Measurements from ENCODE around the gene RRP1. TPM values are rescaled to one million over a fixed set of nuclear protein-coding genes. Genes with fewer than 3 reads are reported as not detected.
"Not testable (repeated sequence)": the region's sequence is repeated elsewhere in the genome, so short reads cannot be mapped to it uniquely, and the experiment has no call there.

RRP1 gene
- total RNA-seq, 1 donor = 10.0 TPM

- no peak overlapping the region for H3K4me3 ChIP-seq (ENCODE audit: low read length)
- H3K4me1 ChIP-seq (ENCODE audit: insufficient read depth, low read length) = peaks cover 4% of the 10 kb centered on the region
- H3K9me3 ChIP-seq (ENCODE audit: low read depth, low read length) = no peaks in the 10 kb centered on the region
- no peaks in the 10 kb centered on the region for H3K27me3 ChIP-seq (ENCODE audit: insufficient read depth, low read length)
Measured at GRCh38 chr21:43825242-43825935, 36.0 kb downstream of the RRP1 start.

GRCh38 chr21:43825936-43826622, 36.7 kb downstream of the RRP1 start:
- H3K4me1 ChIP-seq (ENCODE audit: insufficient read depth, low read length) = no peaks in the 10 kb centered on the region
- H3K27me3 ChIP-seq (ENCODE audit: insufficient read depth, low read length) = no peaks in the 10 kb centered on the region
- H3K4me3 ChIP-seq (ENCODE audit: low read length) = no peak overlapping the region
- H3K9me3 ChIP-seq (ENCODE audit: low read depth, low read length) = no peaks in the 10 kb centered on the region

- Histone ChIP-seq H3K4me3 (ENCODE audit: low read length) (no peak overlapping the region), H3K9me3 (ENCODE audit: low read depth, low read length) (no peaks in the 10 kb centered on the region), H3K27me3 (ENCODE audit: insufficient read depth, low read length) (no peaks in the 10 kb centered on the region), H3K4me1 (ENCODE audit: insufficient read depth, low read length) (peaks cover 4% of the 10 kb centered on the region)
Measured at GRCh38 chr21:43826623-43826974, 37.2 kb downstream of the RRP1 start.

GRCh38 chr21:43827015-43827611, 37.7 kb downstream of the RRP1 start:
- Histone ChIP-seq H3K4me3 (ENCODE audit: low read length) (no peak overlapping the region), H3K4me1 (ENCODE audit: insufficient read depth, low read length) (peaks cover 5% of the 10 kb centered on the region), H3K9me3 (ENCODE audit: low read depth, low read length) (no peaks in the 10 kb centered on the region), H3K27me3 (ENCODE audit: insufficient read depth, low read length) (no peaks in the 10 kb centered on the region)

- Histone ChIP-seq H3K4me1 (ENCODE audit: insufficient read depth, low read length) (peaks cover 8% of the 10 kb centered on the region), H3K4me3 (ENCODE audit: low read length) (no peak overlapping the region), H3K27me3 (ENCODE audit: insufficient read depth, low read length) (no peaks in the 10 kb centered on the region), H3K9me3 (ENCODE audit: low read depth, low read length) (no peaks in the 10 kb centered on the region)
Measured at GRCh38 chr21:43829161-43829560, 39.8 kb downstream of the RRP1 start.

GRCh38 chr21:43829575-43830119, 40.3 kb downstream of the RRP1 start:
- H3K9me3 ChIP-seq (ENCODE audit: low read depth, low read length) = no peaks in the 10 kb centered on the region
- peaks cover 13% of the 10 kb centered on the region for H3K4me1 ChIP-seq (ENCODE audit: insufficient read depth, low read length)
- H3K4me3 ChIP-seq (ENCODE audit: low read length) = no peak overlapping the region
- H3K27me3 ChIP-seq (ENCODE audit: insufficient read depth, low read length) = no peaks in the 10 kb centered on the region

- Histone ChIP-seq H3K9me3 (ENCODE audit: low read depth, low read length) (no peaks in the 10 kb centered on the region), H3K27me3 (ENCODE audit: insufficient read depth, low read length) (peaks cover 4% of the 10 kb centered on the region), H3K4me1 (ENCODE audit: insufficient read depth, low read length) (peaks cover 29% of the 10 kb centered on the region), H3K4me3 (ENCODE audit: low read length) (no peak overlapping the region)
Measured at GRCh38 chr21:43832158-43832550, 42.8 kb downstream of the RRP1 start.

GRCh38 chr21:43832648-43833047, 43.3 kb downstream of the RRP1 start:
- Histone ChIP-seq H3K9me3 (ENCODE audit: low read depth, low read length) (no peaks in the 10 kb centered on the region), H3K4me1 (ENCODE audit: insufficient read depth, low read length) (peaks cover 29% of the 10 kb centered on the region), H3K4me3 (ENCODE audit: low read length) (no peak overlapping the region), H3K27me3 (ENCODE audit: insufficient read depth, low read length) (peaks cover 4% of the 10 kb centered on the region)

GRCh38 chr21:43834146-43834905, 44.9 kb downstream of the RRP1 start:
- H3K4me1 ChIP-seq (ENCODE audit: insufficient read depth, low read length) = peaks cover 36% of the 10 kb centered on the region
- H3K4me3 ChIP-seq (ENCODE audit: low read length) = no peak overlapping the region
- no peaks in the 10 kb centered on the region for H3K9me3 ChIP-seq (ENCODE audit: low read depth, low read length)
- H3K27me3 ChIP-seq (ENCODE audit: insufficient read depth, low read length) = peaks cover 4% of the 10 kb centered on the region

- peaks cover 36% of the 10 kb centered on the region for H3K4me1 ChIP-seq (ENCODE audit: insufficient read depth, low read length)
- H3K4me3 ChIP-seq (ENCODE audit: low read length) = no peak overlapping the region
- H3K9me3 ChIP-seq (ENCODE audit: low read depth, low read length) = no peaks in the 10 kb centered on the region
- H3K27me3 ChIP-seq (ENCODE audit: insufficient read depth, low read length) = peaks cover 4% of the 10 kb centered on the region
Measured at GRCh38 chr21:43835050-43835449, 45.7 kb downstream of the RRP1 start.

- H3K4me1 ChIP-seq (ENCODE audit: insufficient read depth, low read length) = peaks cover 36% of the 10 kb centered on the region
- H3K27me3 ChIP-seq (ENCODE audit: insufficient read depth, low read length) = peaks cover 4% of the 10 kb centered on the region
- H3K4me3 ChIP-seq (ENCODE audit: low read length) = no peak overlapping the region
- no peaks in the 10 kb centered on the region for H3K9me3 ChIP-seq (ENCODE audit: low read depth, low read length)
Measured at GRCh38 chr21:43835861-43836260, 46.5 kb downstream of the RRP1 start.

GRCh38 chr21:43836616-43837015, 47.2 kb downstream of the RRP1 start:
- H3K9me3 ChIP-seq (ENCODE audit: low read depth, low read length) = no peaks in the 10 kb centered on the region
- peaks cover 4% of the 10 kb centered on the region for H3K27me3 ChIP-seq (ENCODE audit: insufficient read depth, low read length)
- H3K4me3 ChIP-seq (ENCODE audit: low read length) = no peak overlapping the region
- peaks cover 32% of the 10 kb centered on the region for H3K4me1 ChIP-seq (ENCODE audit: insufficient read depth, low read length)

GRCh38 chr21:43840259-43840658, 50.9 kb downstream of the RRP1 start:
- H3K4me1 ChIP-seq (ENCODE audit: insufficient read depth, low read length) = peaks cover 29% of the 10 kb centered on the region

GRCh38 chr21:43842742-43843141, 53.4 kb downstream of the RRP1 start:
- Histone ChIP-seq H3K9me3 (ENCODE audit: low read depth, low read length) (no peaks in the 10 kb centered on the region), H3K4me1 (ENCODE audit: insufficient read depth, low read length) (peaks cover 19% of the 10 kb centered on the region), H3K4me3 (ENCODE audit: low read length) (no peak overlapping the region), H3K27me3 (ENCODE audit: insufficient read depth, low read length) (no peaks in the 10 kb centered on the region)

More at GRCh38 chr21:43840259-43840658, 50.9 kb downstream of the RRP1 start:
- Histone ChIP-seq H3K9me3 (ENCODE audit: low read depth, low read length) (no peaks in the 10 kb centered on the region), H3K4me3 (ENCODE audit: low read length) (no peak overlapping the region), H3K27me3 (ENCODE audit: insufficient read depth, low read length) (peaks cover 4% of the 10 kb centered on the region)

GRCh38 chr21:43844906-43845305, 55.5 kb downstream of the RRP1 start:
- H3K4me1 ChIP-seq (ENCODE audit: insufficient read depth, low read length) = peaks cover 16% of the 10 kb centered on the region
- not testable (repeated sequence) for H3K4me3 ChIP-seq (ENCODE audit: low read length); H3K27me3 ChIP-seq (ENCODE audit: insufficient read depth, low read length); H3K9me3 ChIP-seq (ENCODE audit: low read depth, low read length)
